H9 (cell line): ENCODE results near the gene DDC. TPM values are rescaled to one million over a fixed set of nuclear protein-coding genes. Genes with fewer than 3 reads are reported as not detected.
A peak's percentile ranks its signal among the peaks of the same experiment; 100 is the strongest.

Source experiments
- DNase-seq: peaks from one replicate; pipeline ENCODE4 v3.0.0-alpha.2; 2017
- H2AFZ ChIP-seq: one replicate; pipeline ENCODE4 v1.6.1; 2013; ENCODE audit warnings: mild to moderate bottlenecking, low read length, control low read depth, moderate library complexity
- H2AK5ac ChIP-seq: 2 replicates; pipeline ENCODE4 v1.6.1; 2013; ENCODE audit warnings: low read length, control low read depth, mixed read lengths; ENCODE audit not compliant: insufficient read length
- H2BK120ac ChIP-seq: one replicate; pipeline ENCODE4 v1.6.1; 2013; ENCODE audit warnings: low read depth, mild to moderate bottlenecking, low read length, control low read depth, inconsistent platforms; ENCODE audit not compliant: poor library complexity, severe bottlenecking
- H2BK12ac ChIP-seq: 2 replicates; pipeline ENCODE4 v1.6.1; 2013; ENCODE audit warnings: low read length, control low read depth, mixed read lengths, low read depth; ENCODE audit not compliant: insufficient read length
- H2BK15ac ChIP-seq: 2 replicates; pipeline ENCODE4 v1.6.1; 2013; ENCODE audit warnings: low read depth, low read length, control low read depth
- H2BK20ac ChIP-seq: one replicate; pipeline ENCODE4 v1.6.1; 2013; ENCODE audit warnings: low read depth, mild to moderate bottlenecking, low read length, control low read depth, inconsistent platforms; ENCODE audit not compliant: poor library complexity, severe bottlenecking
- H2BK5ac ChIP-seq: 2 replicates; pipeline ENCODE4 v1.6.1; 2013; ENCODE audit warnings: low read length, control low read depth, mixed read lengths; ENCODE audit not compliant: insufficient read length
- H3K14ac ChIP-seq: 2 replicates; pipeline ENCODE4 v1.6.1; 2013; ENCODE audit warnings: low read length, control low read depth; ENCODE audit not compliant: insufficient read depth
- H3K18ac ChIP-seq: 2 replicates; pipeline ENCODE4 v1.6.1; 2013; ENCODE audit warnings: low read depth, mild to moderate bottlenecking, mixed read lengths, low read length, control low read depth; ENCODE audit not compliant: insufficient read length
- H3K23ac ChIP-seq: 2 replicates; pipeline ENCODE4 v1.6.1; 2013; ENCODE audit warnings: low read length, control low read depth, mixed read lengths, low read depth; ENCODE audit not compliant: insufficient read length
- H3K23me2 ChIP-seq: 2 replicates; pipeline ENCODE4 v1.6.1; 2013; ENCODE audit warnings: low read depth, mild to moderate bottlenecking, mixed read lengths, low read length, control low read depth; ENCODE audit not compliant: insufficient read length, poor library complexity, severe bottlenecking
- H3K27ac ChIP-seq: 2 replicates; pipeline ENCODE4 v1.5.1; 2013; ENCODE audit warnings: low read length, control low read depth, mixed read lengths, low read depth; ENCODE audit not compliant: insufficient read length
- H3K27me3 ChIP-seq: 2 replicates; pipeline ENCODE4 v1.6.1; 2013; ENCODE audit warnings: low read length, control low read depth, inconsistent platforms; ENCODE audit not compliant: insufficient read depth
- H3K4ac ChIP-seq: 2 replicates; pipeline ENCODE4 v1.6.1; 2013; ENCODE audit warnings: low read depth, mild to moderate bottlenecking, control low read depth, inconsistent platforms, low read length, moderate library complexity
- H3K4me1 ChIP-seq: 2 replicates; pipeline ENCODE4 v1.6.1; 2013; ENCODE audit warnings: low read length, control low read depth, inconsistent platforms; ENCODE audit not compliant: insufficient read depth
- H3K4me2 ChIP-seq: 2 replicates; pipeline ENCODE4 v1.6.1; 2013; ENCODE audit warnings: low read length, control low read depth, mixed read lengths; ENCODE audit not compliant: insufficient read length, insufficient read depth
- H3K56ac ChIP-seq: 2 replicates; pipeline ENCODE4 v1.6.1; 2013; ENCODE audit warnings: low read depth, mild to moderate bottlenecking, mixed read lengths, low read length, control low read depth; ENCODE audit not compliant: insufficient read length
- H3K79me1 ChIP-seq: 2 replicates; pipeline ENCODE4 v1.6.1; 2013; ENCODE audit warnings: low read depth, mild to moderate bottlenecking, moderate library complexity, low read length, control low read depth, inconsistent platforms; ENCODE audit not compliant: insufficient read depth, poor library complexity, severe bottlenecking
- H3K79me2 ChIP-seq: 2 replicates; pipeline ENCODE4 v1.6.1; 2013; ENCODE audit warnings: low read length, control low read depth, inconsistent platforms; ENCODE audit not compliant: insufficient read depth
- H3K9ac ChIP-seq: 2 replicates; pipeline ENCODE4 v1.6.1; 2013; ENCODE audit warnings: low read length, control low read depth, mixed read lengths; ENCODE audit not compliant: insufficient read length; ENCODE audit errors: extremely low read depth
- H3K9me3 ChIP-seq: one replicate; pipeline ENCODE4 v1.6.1; 2013; ENCODE audit warnings: low read depth, low read length, inconsistent platforms; ENCODE audit not compliant: control insufficient read depth
- H3T11ph ChIP-seq: one replicate; pipeline ENCODE4 v1.6.1; 2013; ENCODE audit warnings: mild to moderate bottlenecking, low read length, control low read depth, inconsistent platforms
- H4K20me1 ChIP-seq: one replicate; pipeline ENCODE4 v1.6.1; 2013; ENCODE audit not compliant: control insufficient read depth, insufficient read length, insufficient read depth
- H4K5ac ChIP-seq: 2 replicates; pipeline ENCODE4 v1.6.1; 2013; ENCODE audit warnings: low read depth, mild to moderate bottlenecking, mixed read lengths, low read length, control low read depth; ENCODE audit not compliant: insufficient read length
- H4K8ac ChIP-seq: replicated peaks from 2 replicates; pipeline ENCODE4 v1.6.1; 2013; ENCODE audit warnings: low read length, control low read depth, mixed read lengths, low read depth; ENCODE audit not compliant: insufficient read length
- H4K91ac ChIP-seq: 2 replicates; pipeline ENCODE4 v1.6.1; 2013; ENCODE audit warnings: low read depth, mild to moderate bottlenecking, moderate library complexity, mixed read lengths, low read length, control low read depth; ENCODE audit not compliant: insufficient read length
- H3K27ac Mint-ChIP-seq, 3 experiments: 2 replicates in 2 of 3; 3 replicates in 1 of 3; pipeline ENCODE4 v1.8.0; 2020 to 2021; ENCODE audit warnings: mixed read lengths in 3 of 3, mild to moderate bottlenecking in 1 of 3, moderate library complexity in 1 of 3
- H3K27me3 Mint-ChIP-seq: 2 replicates; pipeline ENCODE4 v1.8.0; 2021; ENCODE audit warnings: low read depth, mild to moderate bottlenecking, moderate library complexity, mixed read lengths
- H3K36me3 Mint-ChIP-seq, 3 experiments: 2 replicates in 2 of 3; 3 replicates in 1 of 3; pipeline ENCODE4 v1.8.0; 2020 to 2021; ENCODE audit warnings: low read depth in 3 of 3, mixed read lengths in 3 of 3; ENCODE audit not compliant: insufficient read depth in 1 of 3
- H3K4me1 Mint-ChIP-seq, 2 experiments: 2 replicates each; pipeline ENCODE4 v1.8.0; 2020; ENCODE audit warnings: mixed read lengths in 2 of 2
- H3K4me3 Mint-ChIP-seq, 2 experiments: 2 replicates in 1 of 2; 3 replicates in 1 of 2; pipeline ENCODE4 v1.8.0; 2020 to 2021; ENCODE audit warnings: mild to moderate bottlenecking in 2 of 2, mixed read lengths in 2 of 2, moderate library complexity in 1 of 2
- H3K9me3 Mint-ChIP-seq, 2 experiments: 2 replicates in 1 of 2; 3 replicates in 1 of 2; pipeline ENCODE4 v1.8.0; 2020; ENCODE audit warnings: mild to moderate bottlenecking in 2 of 2, mixed read lengths in 2 of 2, moderate library complexity in 1 of 2
- WGBS: extraction: QIAGEN DNeasy Blood & Tissue Kit; methylation state at CpG from one replicate; pipeline ENCODE4 v1.1.7; 2013; ENCODE audit warnings: missing lambda C conversion rate, low lambda C conversion rate, mixed read lengths; ENCODE audit not compliant: insufficient read length; ENCODE audit errors: extremely low coverage; 5-methylcytosine and 5-hydroxymethylcytosine counted together
- total RNA-seq: library from RNA; stranded (reverse); gene quantifications from 2 replicates; pipeline ENCODE4 v1.2.1, GENCODE V29; 2021
- TF ChIP-seq, protein P1 (sequence below): fragments of 200-600 bp; sonication (generic); conservative IDR thresholded peaks from 3 replicates; pipeline ENCODE4 v1.8.0; 2021; ENCODE audit warnings: antibody characterized with exemption, mild to moderate bottlenecking

The DDC gene
- total RNA-seq, 1 experiment from 2014 or later, result not detected

DNA sequence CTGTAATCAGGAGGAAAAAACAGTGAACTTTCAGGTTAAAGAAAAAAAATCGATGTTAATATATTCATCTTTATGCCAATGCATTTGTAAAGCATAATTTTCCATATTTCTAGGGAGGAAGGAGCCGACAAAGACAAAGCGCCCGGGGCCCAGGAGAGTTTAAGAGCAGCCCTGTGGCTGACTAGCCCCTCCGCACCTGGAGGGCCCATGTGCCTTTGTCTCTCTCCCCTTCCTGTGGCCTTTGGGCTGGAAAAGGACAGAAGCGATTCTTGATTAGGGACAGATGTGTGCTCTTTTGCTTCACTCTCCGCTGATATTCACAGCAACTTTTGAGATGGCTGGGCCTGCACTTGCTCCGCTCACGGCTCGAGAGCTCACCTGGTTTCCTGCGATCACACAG is 23.1 kb downstream of the DDC start:
- no peak for DNase-seq
- no peaks in the 10 kb centered on the region; the same call in 1 of the 2 replicates for H3K27me3 Mint-ChIP-seq
- H3K9me3 ChIP-seq, result no peaks in the 10 kb centered on the region
- no peak overlapping the region for H4K91ac ChIP-seq
- no peak overlapping the region for H3K9ac ChIP-seq
- no peak overlapping the region for H2BK12ac ChIP-seq
- TF ChIP-seq, protein P1, sequence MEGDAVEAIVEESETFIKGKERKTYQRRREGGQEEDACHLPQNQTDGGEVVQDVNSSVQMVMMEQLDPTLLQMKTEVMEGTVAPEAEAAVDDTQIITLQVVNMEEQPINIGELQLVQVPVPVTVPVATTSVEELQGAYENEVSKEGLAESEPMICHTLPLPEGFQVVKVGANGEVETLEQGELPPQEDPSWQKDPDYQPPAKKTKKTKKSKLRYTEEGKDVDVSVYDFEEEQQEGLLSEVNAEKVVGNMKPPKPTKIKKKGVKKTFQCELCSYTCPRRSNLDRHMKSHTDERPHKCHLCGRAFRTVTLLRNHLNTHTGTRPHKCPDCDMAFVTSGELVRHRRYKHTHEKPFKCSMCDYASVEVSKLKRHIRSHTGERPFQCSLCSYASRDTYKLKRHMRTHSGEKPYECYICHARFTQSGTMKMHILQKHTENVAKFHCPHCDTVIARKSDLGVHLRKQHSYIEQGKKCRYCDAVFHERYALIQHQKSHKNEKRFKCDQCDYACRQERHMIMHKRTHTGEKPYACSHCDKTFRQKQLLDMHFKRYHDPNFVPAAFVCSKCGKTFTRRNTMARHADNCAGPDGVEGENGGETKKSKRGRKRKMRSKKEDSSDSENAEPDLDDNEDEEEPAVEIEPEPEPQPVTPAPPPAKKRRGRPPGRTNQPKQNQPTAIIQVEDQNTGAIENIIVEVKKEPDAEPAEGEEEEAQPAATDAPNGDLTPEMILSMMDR, result no peak
- no peak overlapping the region for H3K4me3 Mint-ChIP-seq
- no peak overlapping the region for H3K23ac ChIP-seq
- no peak overlapping the region for H3K56ac ChIP-seq
- no peaks in the 10 kb centered on the region for H4K20me1 ChIP-seq
- H3K27ac ChIP-seq, result no peak overlapping the region
- no peak overlapping the region for H2BK20ac ChIP-seq
- WGBS, result no CpG with 5 or more reads among the region's 11 CpGs
- H3K9me3 Mint-ChIP-seq, result no peaks in the 10 kb centered on the region
- no peak overlapping the region for H2BK120ac ChIP-seq
- no peaks in the 10 kb centered on the region for H3K79me2 ChIP-seq
- no peaks in the 10 kb centered on the region for H3K27me3 ChIP-seq
- no peak overlapping the region for H3K14ac ChIP-seq
- no peaks in the 10 kb centered on the region for H3K4me1 ChIP-seq
- no peak overlapping the region for H3K4ac ChIP-seq
- H3K79me1 ChIP-seq, result no peaks in the 10 kb centered on the region
- H2AFZ ChIP-seq, result no peak overlapping the region
- H3K4me1 Mint-ChIP-seq, result peaks cover 6 to 8% of the 10 kb centered on the region in 2 experiments; a peak in 3 of 4 replicates
- H2BK5ac ChIP-seq, result no peak overlapping the region
- no peak overlapping the region for H4K8ac ChIP-seq
- no peak overlapping the region for H3T11ph ChIP-seq
- H3K36me3 Mint-ChIP-seq, result no peaks in the 10 kb centered on the region; a peak in 1 of 7 replicates
- H2BK15ac ChIP-seq, result no peak overlapping the region
- no peaks in the 10 kb centered on the region for H3K23me2 ChIP-seq
- no peak overlapping the region for H2AK5ac ChIP-seq
- H3K4me2 ChIP-seq, result no peak overlapping the region
- peak overlapping the region in 1 of 3 experiments; percentile 31; a peak in 1 of 7 replicates for H3K27ac Mint-ChIP-seq
- no peak overlapping the region for H4K5ac ChIP-seq
- no peak overlapping the region for H3K18ac ChIP-seq
